DMS53 treated with DMSO at 0.1 percent for 48 hours (cell line): ENCODE results near the gene P3R3URF.
"Not testable (repeated sequence)": the region's sequence is repeated elsewhere in the genome, so short reads cannot be mapped to it uniquely, and the experiment has no call there.

Experiments
- DNase-seq: peaks from one replicate; lab custom pipeline; 2025; ENCODE audit not compliant: unreplicated experiment; lab: John Stamatoyannopoulos, UW

P3R3URF gene

GRCh38 chr1:46176211-46176865 is at the start of gene P3R3URF:
TSS of gene P3R3URF (minus strand) at chr1:46176488. CDS start at chr1:46176471, 17 bp downstream.
- DNase-seq, result no peak

GRCh38 chr1:46224966-46225365 is 48.7 kb upstream of the P3R3URF start:
- no peak for DNase-seq

GRCh38 chr1:46223472-46223943 is 47.2 kb upstream of the P3R3URF start:
- DNase-seq, result peak; percentile 93

- DNase-seq, result not testable (repeated sequence)
Observed at GRCh38 chr1:46223055-46223454, 46.8 kb upstream of the P3R3URF start.

- DNase-seq, result no peak
Observed at GRCh38 chr1:46221749-46222148, 45.5 kb upstream of the P3R3URF start.

- DNase-seq, result no peak
Observed at GRCh38 chr1:46220808-46221207, 44.5 kb upstream of the P3R3URF start.

GRCh38 chr1:46219551-46220520 is 43.5 kb upstream of the P3R3URF start:
- DNase-seq, result no peak

GRCh38 chr1:46218443-46218842 is 42.2 kb upstream of the P3R3URF start:
- DNase-seq, result no peak

- DNase-seq, result no peak
Observed at GRCh38 chr1:46215504-46215903, 39.2 kb upstream of the P3R3URF start.

- DNase-seq, result no peak
Observed at GRCh38 chr1:46211051-46211450, 34.8 kb upstream of the P3R3URF start.

- DNase-seq, result no peak
Observed at GRCh38 chr1:46210561-46210960, 34.3 kb upstream of the P3R3URF start.

GRCh38 chr1:46206399-46206798 is 30.1 kb upstream of the P3R3URF start:
- DNase-seq, result no peak

- no peak for DNase-seq
Observed at GRCh38 chr1:46205791-46206190, 29.5 kb upstream of the P3R3URF start.

- no peak for DNase-seq
Observed at GRCh38 chr1:46205141-46205540, 28.9 kb upstream of the P3R3URF start.

GRCh38 chr1:46204406-46204742 is 28.1 kb upstream of the P3R3URF start:
- DNase-seq, result no peak

GRCh38 chr1:46203738-46204405 is 27.6 kb upstream of the P3R3URF start:
- DNase-seq, result no peak

GRCh38 chr1:46199233-46199749 is 23.0 kb upstream of the P3R3URF start:
- DNase-seq, result no peak

GRCh38 chr1:46197964-46198811 is 21.9 kb upstream of the P3R3URF start, which contains the start of gene POMGNT1:
TSS of gene POMGNT1 (minus strand) at chr1:46198434. CDS start at chr1:46197821, 613 bp downstream.
- peak; percentile 65 for DNase-seq

- no peak for DNase-seq
Observed at GRCh38 chr1:46197560-46197963, 21.3 kb upstream of the P3R3URF start.

GRCh38 chr1:46196609-46197008 is 20.3 kb upstream of the P3R3URF start:
- DNase-seq, result no peak
